RPMI7951 (cell line): ENCODE measurements around the gene FGD4. TPM values are rescaled to one million over a fixed set of nuclear protein-coding genes. Genes with fewer than 3 reads are reported as not detected.
"Not testable (repeated sequence)": the region's sequence is repeated elsewhere in the genome, so short reads cannot be mapped to it uniquely, and the experiment has no call there.

Experiments used
- DNase-seq: peaks from one replicate; pipeline ENCODE4 v3.0.0-alpha.2; 2012; ENCODE audit warnings: low read depth
- total RNA-seq: library from RNA; depleted of rRNA; stranded (reverse); fragments of >200 nt; shearing (Covaris generic); gene quantifications from 2 replicates; pipeline ENCODE4 v1.2.3, GENCODE V29; 2014

Gene FGD4
- total RNA-seq, 1 experiment from 2014 or later: 1.4 TPM

DNA sequence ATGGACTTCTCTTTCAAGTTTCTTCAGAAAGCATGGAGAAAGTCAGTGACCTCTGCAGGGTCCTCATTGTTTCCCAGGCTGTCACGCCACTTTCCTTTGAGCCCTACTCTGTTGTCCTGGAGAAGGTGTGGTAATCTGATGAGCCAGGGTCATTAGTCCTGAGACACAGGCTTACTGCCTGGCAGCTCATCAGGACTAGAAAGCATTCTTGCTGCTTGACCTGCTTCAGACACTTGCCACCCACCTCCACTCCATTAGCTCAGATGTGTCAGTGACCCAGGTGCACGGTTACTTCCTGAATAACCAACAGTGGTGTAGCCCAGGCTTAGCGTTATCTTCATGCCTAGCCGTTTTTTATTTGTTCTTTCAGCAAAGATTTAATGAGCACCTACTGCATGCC, 93.9 kb downstream of the FGD4 start:
- DNase-seq: no peak

DNA sequence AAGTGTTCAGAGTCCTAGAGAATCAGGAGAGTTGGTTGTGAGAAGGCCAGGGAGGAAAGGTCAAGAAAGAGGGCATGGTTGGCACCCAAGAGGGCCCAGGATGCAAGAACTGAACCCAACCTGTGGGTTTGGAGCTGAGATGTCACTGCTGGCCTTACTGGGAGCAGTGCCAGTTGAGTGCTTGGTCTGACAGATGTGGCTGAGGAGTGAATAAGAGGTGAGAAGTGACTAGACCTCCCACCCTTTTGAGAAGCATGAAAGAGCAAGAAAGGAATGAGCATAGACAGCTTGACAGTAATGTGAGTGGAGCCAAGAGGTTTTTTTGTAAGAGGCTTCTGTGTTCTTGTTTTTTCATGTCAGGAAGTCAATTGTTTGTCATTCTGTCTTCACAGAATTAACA, 95.3 kb downstream of the FGD4 start:
- DNase-seq: no peak

DNA sequence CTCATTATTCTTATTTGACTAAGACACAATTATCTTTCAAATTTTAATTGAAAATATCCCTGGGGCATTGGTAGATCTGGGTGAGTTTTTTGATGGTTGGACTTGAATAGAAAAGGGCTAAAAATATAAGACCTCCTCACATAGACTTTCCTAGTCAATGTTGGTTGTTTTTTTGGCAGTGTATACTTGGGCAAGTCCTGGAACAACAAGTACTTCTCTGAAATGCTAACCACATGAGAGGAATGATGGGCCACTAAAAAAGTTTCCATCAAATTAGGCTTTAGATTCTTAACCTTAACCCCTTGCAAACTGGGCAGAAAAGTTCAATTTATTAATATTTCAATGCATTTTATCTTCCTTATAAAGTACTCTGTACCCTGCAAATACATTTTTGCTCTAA, 97.6 kb downstream of the FGD4 start:
- DNase-seq: no peak

DNA sequence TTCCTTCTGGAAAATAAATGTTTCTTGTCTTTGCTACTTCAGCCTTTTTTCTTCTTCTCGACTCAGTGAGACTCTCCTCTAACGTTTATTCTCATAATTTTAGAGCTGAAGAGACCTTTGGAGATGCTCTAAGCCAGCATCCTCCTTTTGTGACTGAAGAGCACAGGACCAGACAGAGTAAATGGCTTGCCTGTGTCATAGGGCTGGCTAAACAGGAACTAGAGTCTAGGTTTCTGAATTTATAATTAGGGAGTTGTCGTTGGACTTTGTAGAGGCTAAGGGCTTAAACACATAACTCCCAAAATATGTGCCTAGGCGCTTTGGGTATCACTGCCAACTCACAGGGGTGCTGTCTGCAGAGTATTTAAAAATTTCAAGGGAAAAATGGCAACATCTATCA, 98.5 kb downstream of the FGD4 start:
- DNase-seq: no peak

DNA sequence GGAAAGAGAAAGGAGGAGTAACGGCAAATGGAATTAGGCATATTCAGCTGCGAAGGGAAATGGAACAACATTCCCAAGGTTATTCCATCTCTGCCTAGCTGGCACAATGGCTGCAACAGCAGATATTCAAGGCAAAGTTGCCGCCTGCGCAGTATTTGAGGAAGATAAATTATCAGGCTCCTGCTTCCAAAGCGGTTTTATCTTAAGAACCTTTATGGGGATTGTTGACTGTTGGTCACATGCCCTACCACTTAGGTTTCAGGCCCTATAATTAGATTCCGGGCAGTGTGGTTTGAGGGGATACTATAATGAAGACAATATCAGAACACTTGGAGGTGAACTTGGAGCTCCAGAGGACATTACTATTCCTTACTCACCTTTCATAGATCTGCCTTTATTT, 99.7 kb downstream of the FGD4 start:
- DNase-seq: no peak

DNA sequence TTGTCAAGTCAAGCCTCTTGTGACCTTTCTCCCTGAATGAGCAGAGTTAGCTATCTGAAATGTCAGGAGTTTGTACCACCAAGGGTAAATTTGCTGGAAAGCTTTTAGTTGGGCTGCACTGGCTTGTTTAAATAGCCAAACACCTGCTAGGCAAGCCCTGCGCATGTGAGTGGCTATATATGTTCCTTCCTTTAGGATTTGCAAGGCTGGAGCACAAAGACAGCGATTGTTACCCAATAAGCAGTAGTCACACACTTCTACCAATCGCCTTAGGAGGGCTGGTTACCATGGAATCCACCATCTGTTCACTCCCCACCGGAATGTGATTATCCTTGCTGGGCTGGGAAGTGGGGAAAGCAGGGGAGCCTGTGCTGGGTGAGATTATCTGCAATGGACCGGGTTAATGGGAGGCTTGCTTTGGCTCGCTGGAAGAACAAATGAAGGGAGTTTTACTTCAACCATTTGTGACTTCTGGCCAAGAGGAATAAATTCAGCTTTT, 102.5 kb downstream of the FGD4 start:
- DNase-seq: peak; percentile 73

DNA sequence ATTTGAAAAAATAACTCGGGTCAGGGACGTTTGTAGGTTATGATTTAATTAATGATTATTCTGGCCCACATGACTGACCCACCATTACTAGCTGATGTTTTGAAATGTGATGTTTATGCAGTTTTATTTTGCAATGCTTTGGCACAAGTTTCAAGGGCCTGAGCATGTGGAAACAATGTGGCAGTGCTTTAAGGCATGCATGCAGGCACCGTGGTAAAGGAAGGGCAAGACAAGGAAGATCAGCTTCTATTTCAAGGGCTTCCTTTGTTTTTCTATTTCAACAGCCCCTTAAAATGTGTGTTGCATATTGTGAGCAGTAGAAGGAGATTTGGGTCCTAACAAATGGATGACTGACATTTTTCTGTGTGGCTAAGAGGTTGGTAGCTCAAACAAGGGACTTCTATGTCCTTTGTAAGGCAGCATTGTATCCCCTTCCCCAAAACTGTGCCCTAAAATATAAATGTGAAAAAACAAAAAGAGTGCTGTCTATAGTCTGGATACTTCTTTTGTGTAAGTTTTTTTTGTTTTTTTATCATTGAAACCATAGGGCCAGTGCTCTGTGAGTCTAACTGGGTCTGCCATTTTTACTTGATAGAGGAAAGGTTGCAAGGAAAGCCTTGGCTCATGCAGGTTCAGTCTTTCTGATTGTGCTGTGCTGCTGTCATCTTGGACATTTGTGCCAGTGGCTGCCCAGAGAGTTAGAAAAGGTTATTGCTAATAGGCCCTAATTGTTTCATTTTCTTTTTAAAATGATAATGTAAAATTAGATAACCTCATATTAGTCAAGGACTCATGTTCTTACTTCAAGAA, 103.5 kb downstream of the FGD4 start:
- DNase-seq: peak; percentile 26

DNA sequence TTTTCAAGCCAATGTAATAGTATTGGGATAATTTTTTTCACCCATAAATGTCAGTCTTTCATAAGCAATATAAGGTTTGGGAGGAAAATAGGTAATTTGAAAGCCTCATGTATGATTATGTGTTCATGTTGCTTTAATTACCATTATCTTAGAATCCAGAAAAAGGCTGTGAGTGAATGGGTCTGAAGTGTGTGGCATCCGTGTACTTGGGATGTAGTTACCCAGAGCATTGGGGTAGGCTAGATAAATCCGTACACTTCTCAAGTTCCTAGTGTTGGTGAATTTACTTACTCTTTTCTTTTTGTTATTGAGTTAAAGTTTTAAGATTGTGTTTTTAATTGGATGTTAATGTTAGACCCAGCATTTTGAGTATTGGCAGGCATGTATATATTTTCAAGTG, 104.4 kb downstream of the FGD4 start:
- DNase-seq: no peak

DNA sequence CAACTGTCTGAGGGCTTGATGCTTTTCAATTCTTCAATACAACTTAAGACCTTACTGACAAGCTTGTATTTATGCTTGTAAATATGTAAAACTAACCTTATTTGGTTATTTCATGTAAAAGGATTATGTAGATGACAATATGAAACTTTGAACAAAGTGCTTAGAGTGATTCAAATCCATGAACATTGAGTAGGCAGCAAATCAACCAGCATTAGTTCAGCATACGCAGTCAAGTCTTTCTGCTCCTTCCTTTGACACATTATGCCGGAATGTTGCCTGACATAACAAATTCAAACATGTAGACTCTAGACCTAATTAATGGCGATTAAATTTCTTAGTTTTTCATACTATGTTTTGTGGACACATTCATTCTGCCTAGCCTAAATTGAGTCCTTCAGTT, 105.2 kb downstream of the FGD4 start:
- DNase-seq: no peak

DNA sequence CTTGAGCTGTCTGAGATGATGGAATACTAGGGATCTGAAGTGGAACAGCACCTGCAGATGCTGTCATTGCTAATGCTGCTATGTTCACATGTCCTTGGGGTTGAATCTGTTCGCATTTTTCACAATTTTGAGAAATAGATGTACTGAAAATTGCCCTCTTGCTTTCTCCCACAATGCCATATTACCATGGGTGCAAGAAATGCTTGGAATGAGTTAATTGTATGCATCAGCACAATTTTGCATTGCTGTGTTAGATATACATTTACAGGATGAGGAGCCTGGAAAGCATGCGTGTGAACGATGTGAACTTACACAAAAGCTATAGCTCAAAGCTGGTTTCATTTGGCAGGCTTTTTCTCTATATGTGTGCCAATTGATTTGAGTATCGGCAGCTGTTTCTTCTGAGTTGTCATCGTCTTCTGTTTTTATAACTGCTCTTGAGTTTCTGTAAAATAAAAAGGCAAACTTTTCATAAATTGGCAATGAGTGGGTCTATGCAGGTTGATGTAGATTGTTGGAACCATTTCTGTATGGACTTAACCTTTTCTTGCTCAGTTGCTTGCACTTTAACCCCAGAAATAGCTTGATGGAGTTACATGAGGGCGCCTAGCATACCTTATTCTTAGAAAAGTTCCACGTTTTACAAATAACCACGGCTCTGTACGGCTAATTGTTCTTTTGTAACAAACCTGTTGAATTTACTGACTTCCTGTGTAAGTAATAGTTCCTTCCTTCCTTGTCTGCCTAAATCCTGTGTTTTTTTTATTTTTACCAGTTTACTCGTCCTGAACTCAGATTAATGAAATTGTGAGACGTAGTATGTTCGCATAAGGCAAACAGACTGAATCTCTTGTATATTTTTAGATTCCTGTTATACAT, 105.9 kb downstream of the FGD4 start:
- DNase-seq: no peak

DNA sequence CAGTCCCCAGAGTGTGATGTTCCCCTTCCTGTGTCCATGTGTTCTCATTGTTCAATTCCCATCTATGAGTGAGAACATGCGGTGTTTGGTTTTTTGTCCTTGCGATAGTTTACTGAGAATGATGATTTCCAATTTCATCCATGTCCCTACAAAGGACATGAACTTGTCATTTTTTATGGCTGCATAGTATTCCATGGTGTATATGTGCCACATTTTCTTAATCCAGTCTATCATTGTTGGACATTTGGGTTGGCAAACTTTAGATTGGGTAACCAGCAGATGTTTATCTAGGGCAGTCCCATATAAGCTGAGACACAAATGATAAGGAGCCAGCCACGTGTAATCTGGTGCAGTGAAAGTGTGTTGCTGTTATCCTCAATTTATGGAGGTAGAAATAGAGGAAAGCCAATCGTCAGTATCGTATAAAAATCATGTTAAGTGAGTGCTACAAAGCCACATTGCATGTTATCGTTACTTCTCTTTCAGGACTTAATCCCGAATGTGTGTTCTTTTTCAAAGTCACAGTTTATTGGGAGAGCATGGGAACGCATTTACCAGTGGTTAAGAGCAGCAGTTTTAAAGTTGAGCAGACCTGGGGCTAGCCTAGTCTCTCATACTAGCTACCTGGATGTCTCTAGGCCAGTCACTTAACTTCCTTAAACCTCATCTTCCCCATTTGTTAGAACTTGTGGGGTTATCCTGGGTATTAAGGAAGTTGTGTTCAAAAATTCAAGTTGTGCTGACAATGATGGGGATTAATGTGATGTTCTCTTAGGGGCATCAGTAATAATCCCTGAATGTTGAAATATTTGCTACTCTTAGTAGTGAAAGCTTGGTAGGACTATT, 108.0 kb downstream of the FGD4 start:
- DNase-seq: not testable (repeated sequence)

DNA sequence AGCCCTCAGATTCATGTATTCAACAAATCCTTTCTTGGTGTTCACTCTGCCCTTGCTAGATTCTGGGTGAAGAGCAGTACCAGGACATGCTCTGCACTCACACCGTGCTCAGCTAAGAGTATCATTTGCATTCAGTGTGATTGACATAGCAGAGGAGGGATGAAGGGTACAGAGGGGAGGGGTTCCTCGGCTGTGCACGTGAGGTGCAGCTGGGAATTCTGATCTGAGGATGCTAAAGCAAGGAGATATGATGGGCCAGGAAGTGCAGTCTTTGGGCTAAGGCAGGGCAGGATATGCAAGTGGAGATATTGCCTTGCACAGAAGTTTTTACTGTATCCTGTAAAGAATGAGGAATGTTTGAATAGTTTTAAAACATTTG, 108.6 kb downstream of the FGD4 start:
- no peak for DNase-seq

DNA sequence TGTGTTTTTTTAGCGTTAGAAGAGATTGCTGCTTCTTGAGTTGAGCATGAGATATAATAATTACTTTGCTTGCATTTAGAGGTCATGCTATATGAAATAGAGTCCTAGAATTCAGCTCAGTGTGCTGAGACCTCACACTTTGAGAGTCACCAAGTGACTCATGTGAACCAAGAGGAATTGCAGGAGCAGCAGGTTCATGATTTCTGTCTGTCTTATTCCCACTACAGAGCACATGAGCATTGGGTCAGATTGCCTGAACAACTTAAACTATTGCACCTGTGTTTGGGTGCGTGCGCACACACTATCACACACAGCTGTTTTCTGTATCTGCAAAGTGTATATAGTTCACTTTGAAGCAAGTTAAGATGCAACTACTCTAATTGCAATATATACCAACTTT, 109.3 kb downstream of the FGD4 start:
- no peak for DNase-seq

DNA sequence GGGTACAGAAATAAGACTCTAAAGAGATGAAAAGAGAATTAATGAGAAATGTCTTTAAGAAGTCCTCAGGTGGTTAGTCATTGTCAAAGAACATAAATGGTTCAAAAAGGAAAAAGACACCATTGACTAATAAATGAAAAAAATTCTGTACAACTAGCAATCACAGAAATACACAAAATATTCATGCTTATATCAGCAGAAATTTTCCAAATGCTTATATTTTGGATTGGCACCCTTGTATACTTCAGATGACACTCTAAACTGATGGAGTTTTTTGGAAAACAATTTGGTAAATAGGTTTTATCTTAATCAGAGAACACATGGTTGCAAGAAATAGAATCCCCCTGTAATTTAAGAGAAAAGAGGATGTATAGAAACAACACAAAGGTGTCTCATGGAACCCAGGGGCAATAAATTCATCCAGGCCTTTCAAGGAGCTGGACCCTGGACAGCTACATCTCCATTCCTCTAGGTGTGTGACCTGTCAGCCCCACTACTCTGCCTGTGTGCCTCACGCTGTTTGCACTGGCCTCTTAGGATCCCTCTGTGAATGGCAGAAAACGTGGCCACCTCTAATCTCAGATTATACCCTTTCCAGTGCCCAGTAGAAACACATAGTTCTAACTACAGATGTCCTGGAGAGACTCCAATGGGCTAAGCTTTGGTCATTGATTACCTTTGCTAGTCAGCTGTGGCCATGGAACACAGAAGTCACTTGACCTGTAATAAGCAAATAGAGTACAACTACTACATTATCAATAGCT, 110.2 kb downstream of the FGD4 start:
- DNase-seq: no peak

DNA sequence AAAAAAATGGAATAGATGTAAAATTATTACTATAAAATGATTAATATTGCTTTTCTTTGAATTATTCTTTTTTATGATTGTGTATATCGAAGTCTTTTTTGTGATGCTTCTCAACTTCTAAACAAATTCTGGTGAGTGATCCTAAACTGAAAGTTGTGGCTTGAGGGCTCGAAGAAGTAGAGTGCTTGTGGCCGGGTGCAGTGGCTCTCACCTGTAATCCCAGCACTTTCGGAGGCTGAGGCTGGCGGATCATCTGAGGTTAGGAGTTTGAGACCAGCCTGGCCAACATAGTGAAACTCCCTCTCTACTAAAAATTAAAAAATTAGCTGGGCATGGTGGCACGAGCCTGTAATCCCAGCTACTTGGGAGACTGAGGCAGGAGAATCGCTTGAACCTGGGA, 112.6 kb downstream of the FGD4 start:
- DNase-seq: not testable (repeated sequence)

DNA sequence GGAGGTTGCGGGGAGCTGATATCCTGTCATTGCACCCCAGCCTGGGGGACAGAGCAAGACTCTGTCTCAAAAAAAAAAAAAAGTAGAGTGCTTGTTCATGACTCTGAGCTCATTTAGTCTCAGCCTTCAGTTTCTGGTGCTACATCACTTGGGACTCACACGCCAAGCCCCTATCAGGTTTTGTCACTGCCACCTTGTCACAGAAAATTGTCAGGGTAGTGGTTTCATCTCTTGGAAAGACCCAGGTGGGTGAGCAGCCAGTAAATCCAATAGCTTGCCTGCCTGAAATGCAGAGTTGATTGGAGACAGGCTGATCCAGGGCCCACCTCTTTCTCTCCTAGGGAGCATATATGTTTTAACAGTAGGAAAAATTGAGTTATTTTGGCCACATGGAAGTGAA, 113.0 kb downstream of the FGD4 start:
- no peak for DNase-seq

DNA sequence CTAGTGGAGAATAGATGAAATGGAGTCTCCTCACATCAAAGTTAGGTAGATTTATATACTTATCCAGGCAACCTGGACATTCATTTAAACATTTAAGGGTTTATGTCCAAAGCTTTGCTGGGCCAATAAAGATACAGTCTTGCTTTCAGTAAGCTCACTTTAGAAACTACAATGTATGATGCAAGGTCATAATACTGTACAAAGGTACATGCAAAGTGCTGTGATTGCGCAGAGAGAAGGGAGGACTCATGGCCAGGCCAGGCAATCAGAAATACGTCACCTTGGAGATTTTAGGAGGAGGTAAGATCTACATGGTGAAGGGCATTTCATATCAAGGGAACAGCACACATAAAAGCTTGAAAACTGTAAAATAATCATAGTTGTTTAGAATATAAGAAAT, 113.6 kb downstream of the FGD4 start:
- no peak for DNase-seq

DNA sequence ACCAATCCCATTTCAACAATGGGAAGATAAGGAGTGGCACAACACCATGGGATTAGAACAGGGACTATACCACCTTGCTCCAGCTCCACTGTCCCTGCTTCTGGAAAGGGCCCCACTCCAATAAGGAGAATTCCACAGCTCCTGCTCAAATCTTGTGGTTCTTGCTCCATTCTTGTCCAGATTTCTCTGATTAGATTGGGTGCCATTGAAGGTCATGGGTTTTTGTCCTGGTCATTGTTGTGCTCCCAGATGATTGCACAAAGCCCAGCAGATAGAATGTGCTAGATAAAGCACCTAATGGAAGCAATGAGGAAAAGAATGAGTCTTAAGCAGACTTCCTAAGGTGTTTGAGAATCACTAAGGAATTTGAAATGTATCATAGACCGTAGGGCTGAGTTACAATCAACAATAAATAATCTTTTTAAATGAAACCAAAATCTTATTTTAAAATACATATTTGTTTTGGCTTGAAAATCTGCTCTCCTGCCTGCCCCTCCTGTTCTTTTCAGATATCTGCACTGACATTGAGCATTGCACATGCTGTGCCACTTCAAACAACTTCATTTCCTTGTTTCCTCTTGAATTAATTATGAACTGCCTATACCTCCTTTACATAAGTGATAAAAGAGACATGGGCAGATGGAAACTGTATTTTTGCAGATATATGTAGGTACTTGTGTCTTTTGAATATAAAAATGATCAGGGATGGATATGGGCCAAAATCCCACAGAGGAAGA, 115.9 kb downstream of the FGD4 start:
- no peak for DNase-seq

DNA sequence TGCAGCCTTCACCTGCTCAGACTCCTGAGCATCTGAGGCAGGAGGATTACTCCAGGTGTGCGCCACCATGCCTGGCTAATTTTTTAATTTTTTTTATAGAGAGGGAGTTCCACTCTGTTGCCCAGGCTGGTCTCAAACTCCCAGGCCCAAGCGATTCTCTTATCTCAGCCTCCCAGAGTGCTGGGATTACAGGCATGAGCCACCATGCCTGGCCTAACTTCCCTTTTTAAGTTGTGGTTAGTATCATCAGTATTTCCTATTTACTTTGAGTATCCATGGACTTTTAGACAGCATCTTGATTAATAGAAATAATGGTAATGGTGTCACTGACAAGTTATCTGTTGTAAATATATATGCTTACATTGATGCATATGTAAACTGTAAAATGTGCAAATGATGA, 116.9 kb downstream of the FGD4 start:
- no peak for DNase-seq

DNA sequence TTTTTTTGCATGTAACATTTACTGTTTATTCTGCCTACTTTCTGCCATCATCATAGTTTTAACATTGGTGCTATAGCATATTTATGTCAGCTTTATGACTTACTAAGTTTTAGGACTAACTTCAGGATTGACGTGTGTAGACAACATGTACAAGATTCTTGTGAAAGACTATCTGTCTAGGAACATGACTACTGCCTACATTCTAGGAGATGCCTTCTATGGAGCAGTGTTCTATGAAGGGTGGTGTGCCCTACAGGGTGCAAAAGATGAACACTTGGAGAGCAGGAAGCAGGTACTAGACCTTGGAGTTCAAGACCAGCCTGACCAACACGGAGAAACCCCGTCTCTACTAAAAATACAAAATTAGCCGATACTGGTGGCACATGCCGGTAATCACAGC, 118.6 kb downstream of the FGD4 start:
- no peak for DNase-seq

DNA sequence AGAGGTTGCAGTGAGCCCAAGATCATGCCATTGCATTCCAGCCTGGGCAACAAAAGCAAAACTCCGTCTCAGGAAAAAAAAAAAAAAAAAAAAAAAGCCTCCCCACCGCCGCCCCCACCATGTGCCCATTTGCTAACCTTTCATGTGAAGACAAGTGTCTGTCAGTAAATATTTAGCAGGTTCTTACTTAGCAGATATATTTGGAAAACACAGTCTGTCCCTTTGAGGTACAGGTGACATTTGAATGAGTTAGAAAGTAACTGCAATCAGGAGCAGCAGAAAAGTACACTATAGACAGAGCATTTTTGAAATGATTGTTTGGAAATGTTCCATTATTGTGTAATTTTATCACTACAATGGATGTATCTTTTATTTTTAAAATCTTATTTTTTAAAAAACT, 119.7 kb downstream of the FGD4 start:
- no peak for DNase-seq
